Liver (tissue), 9 donors: ENCODE measurements around the gene ARHGAP10. TPM values are rescaled to one million over a fixed set of nuclear protein-coding genes. Genes with fewer than 3 reads are reported as not detected.

ENCODE experiments used
- DNase-seq: peaks from one replicate; pipeline ENCODE4 v3.0.0-alpha.2; 2017; ENCODE audit warnings: low spot score
- H3K27ac ChIP-seq, 2 donors: one replicate each; pipeline ENCODE4 v1.7.0; 2013; ENCODE audit warnings: inconsistent platforms in 2 of 2, low read length in 2 of 2, control low read depth in 1 of 2, low read depth in 1 of 2, mild to moderate bottlenecking in 1 of 2
- H3K27me3 ChIP-seq, 4 donors: one replicate each; pipeline versions ENCODE4 v1.6.1 to v1.7.0; 2013; ENCODE audit warnings: low read length in 3 of 4, inconsistent platforms in 1 of 4, mild to moderate bottlenecking in 1 of 4, moderate library complexity in 1 of 4; ENCODE audit not compliant: control insufficient read depth in 4 of 4, insufficient read depth in 4 of 4
- H3K36me3 ChIP-seq, 4 donors: one replicate each; pipeline versions ENCODE4 v1.6.1 to v1.7.0; 2013; ENCODE audit warnings: low read length in 3 of 4, mild to moderate bottlenecking in 3 of 4, low read depth in 1 of 4, moderate library complexity in 1 of 4; ENCODE audit not compliant: control insufficient read depth in 4 of 4, insufficient read depth in 3 of 4
- H3K4me1 ChIP-seq, 4 donors: one replicate each; pipeline versions ENCODE4 v1.6.1 to v1.7.0; 2013; ENCODE audit warnings: low read length in 3 of 4, mild to moderate bottlenecking in 3 of 4, moderate library complexity in 1 of 4; ENCODE audit not compliant: control insufficient read depth in 4 of 4, insufficient read depth in 4 of 4
- H3K4me3 ChIP-seq, 3 donors: one replicate each; pipeline versions ENCODE4 v1.6.1 to v1.7.0; 2013; ENCODE audit warnings: low read length in 3 of 3, control low read depth in 1 of 3, low read depth in 1 of 3, mild to moderate bottlenecking in 1 of 3
- H3K9ac ChIP-seq, 2 donors: one replicate each; pipeline ENCODE4 v1.7.0; 2013; ENCODE audit warnings: low read length in 2 of 2, mild to moderate bottlenecking in 2 of 2, moderate library complexity in 2 of 2, control low read depth in 1 of 2, low read depth in 1 of 2
- H3K9me3 ChIP-seq, 4 donors: one replicate each; pipeline versions ENCODE4 v1.6.1 to v1.7.0; 2013; ENCODE audit warnings: low read length in 3 of 4; ENCODE audit not compliant: control insufficient read depth in 4 of 4
- EGR1 ChIP-seq, 2 donors: IDR thresholded peaks; 2 replicates each; pipeline ENCODE4 v1.6.1; 2016 to 2018; ENCODE audit warnings: antibody characterized with exemption in 2 of 2, low read depth in 2 of 2
- GABPA ChIP-seq, 2 donors: IDR thresholded peaks in 1 of 2; conservative IDR thresholded peaks in 1 of 2; 2 replicates each; pipeline ENCODE4 v1.6.1; 2016; ENCODE audit warnings: antibody characterized with exemption in 2 of 2, mild to moderate bottlenecking in 1 of 2, moderate library complexity in 1 of 2
- HNF4A ChIP-seq, 2 donors: conservative IDR thresholded peaks; 2 replicates each; pipeline ENCODE4 v1.6.1; 2016; ENCODE audit warnings: antibody characterized with exemption in 2 of 2, mild to moderate bottlenecking in 2 of 2
- NR2F2 ChIP-seq: IDR thresholded peaks from 2 replicates; pipeline ENCODE4 v1.6.1; 2016; ENCODE audit warnings: antibody characterized with exemption
- RXRA ChIP-seq, 2 donors: IDR thresholded peaks; 2 replicates each; pipeline ENCODE4 v1.6.1; 2017 to 2018; ENCODE audit warnings: antibody characterized with exemption in 2 of 2, mild to moderate bottlenecking in 1 of 2
- SP1 ChIP-seq: IDR thresholded peaks from 2 replicates; pipeline ENCODE4 v1.6.1; 2018; ENCODE audit warnings: antibody characterized with exemption, mild to moderate bottlenecking
- YY1 ChIP-seq: IDR thresholded peaks from 2 replicates; pipeline ENCODE4 v1.6.1; 2016; ENCODE audit warnings: antibody characterized with exemption, mild to moderate bottlenecking
- WGBS: extraction: QIAGEN DNeasy Blood & Tissue Kit; methylation state at CpG from one replicate; pipeline ENCODE4 v1.1.7; 2013; 5-methylcytosine and 5-hydroxymethylcytosine counted together
- polyA plus RNA-seq, 2 donors: library from polyadenylated mRNA; stranded (reverse) in 1 of 2; unstranded in 1 of 2; fragments of 200-250 nt in 1 of 2; fragments of >200 nt in 1 of 2; fragmentation: Nextera tagmentation in 1 of 2; extraction: Ambion mirVana in 1 of 2; gene quantifications; one replicate each; pipeline versions ENCODE4 v1.2.1 to v1.2.3, GENCODE V29; 2013 to 2015
- total RNA-seq, 2 donors: library from RNA; depleted of rRNA; stranded (reverse); fragments of >200 nt; gene quantifications; one replicate each; pipeline ENCODE4 v1.2.3, GENCODE V29; 2014
- TF ChIP-seq, protein P1 (sequence below): IDR thresholded peaks from 2 replicates; pipeline ENCODE4 v1.6.1; 2016; ENCODE audit warnings: antibody characterized with exemption
- TF ChIP-seq, protein P2 (sequence below): IDR thresholded peaks from 2 replicates; pipeline ENCODE4 v1.6.1; 2016; ENCODE audit warnings: antibody characterized with exemption
- donor health status: healthy.
- donor health status: healthy.
- donor health status: healthy.
- donor health status: healthy.
- donor health status: healthy.

Gene ARHGAP10
- total and polyA plus RNA-seq, 4 donors: 1.5 to 13.0 (median 4.3) TPM

DNA sequence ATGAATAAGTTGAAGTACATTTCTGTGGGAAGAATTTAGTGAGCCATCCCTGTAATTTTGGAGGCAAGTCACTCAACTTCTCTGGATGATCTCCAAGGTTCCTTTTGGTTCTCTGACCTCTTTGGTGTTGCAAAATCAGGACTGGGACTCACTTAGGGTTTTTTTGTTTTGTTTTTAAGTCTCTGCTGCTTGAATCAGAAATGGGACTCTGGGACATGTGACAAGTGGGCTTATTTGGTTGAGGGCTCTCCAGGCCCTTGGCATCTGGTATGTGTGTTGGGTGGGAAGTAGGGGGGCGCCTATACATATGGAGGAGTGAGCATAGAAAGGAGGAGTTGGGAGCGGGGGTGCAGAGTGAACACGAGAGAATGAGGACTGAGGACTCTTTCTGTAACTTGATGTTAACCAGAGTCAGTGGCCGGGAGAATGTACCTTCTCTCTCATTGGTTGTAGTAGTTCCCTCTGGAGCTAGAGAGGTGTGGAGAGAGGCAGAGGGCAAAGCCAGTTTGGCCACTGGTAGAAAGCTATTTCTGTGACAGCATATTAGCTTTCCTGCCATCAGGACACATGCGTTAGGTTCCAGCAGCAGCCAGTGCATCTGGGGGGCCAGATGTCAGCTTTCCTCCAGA, 1.9 kb downstream of the ARHGAP10 start:
- H3K9me3 ChIP-seq: no peaks in the 10 kb centered on the region
- WGBS: 48% methylated on average over 5 of the region's 5 CpGs
- H3K4me3 ChIP-seq: peak overlapping the region in 1 of 3 donors; percentile 43
- no peak for DNase-seq
- peaks cover 0 to 14% (median 0%) of the 10 kb centered on the region in 4 donors for H3K27me3 ChIP-seq
- H3K4me1 ChIP-seq: peaks cover 2 to 27% (median 15%) of the 10 kb centered on the region in 4 donors
- peak; percentile 58 for TF ChIP-seq NR2F2
- TF ChIP-seq, protein P1, sequence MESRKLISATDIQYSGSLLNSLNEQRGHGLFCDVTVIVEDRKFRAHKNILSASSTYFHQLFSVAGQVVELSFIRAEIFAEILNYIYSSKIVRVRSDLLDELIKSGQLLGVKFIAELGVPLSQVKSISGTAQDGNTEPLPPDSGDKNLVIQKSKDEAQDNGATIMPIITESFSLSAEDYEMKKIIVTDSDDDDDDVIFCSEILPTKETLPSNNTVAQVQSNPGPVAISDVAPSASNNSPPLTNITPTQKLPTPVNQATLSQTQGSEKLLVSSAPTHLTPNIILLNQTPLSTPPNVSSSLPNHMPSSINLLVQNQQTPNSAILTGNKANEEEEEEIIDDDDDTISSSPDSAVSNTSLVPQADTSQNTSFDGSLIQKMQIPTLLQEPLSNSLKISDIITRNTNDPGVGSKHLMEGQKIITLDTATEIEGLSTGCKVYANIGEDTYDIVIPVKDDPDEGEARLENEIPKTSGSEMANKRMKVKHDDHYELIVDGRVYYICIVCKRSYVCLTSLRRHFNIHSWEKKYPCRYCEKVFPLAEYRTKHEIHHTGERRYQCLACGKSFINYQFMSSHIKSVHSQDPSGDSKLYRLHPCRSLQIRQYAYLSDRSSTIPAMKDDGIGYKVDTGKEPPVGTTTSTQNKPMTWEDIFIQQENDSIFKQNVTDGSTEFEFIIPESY: no peak
- no peak overlapping the region for H3K27ac ChIP-seq
- H3K9ac ChIP-seq: no peak overlapping the region
- no peaks in the 10 kb centered on the region for H3K36me3 ChIP-seq

DNA sequence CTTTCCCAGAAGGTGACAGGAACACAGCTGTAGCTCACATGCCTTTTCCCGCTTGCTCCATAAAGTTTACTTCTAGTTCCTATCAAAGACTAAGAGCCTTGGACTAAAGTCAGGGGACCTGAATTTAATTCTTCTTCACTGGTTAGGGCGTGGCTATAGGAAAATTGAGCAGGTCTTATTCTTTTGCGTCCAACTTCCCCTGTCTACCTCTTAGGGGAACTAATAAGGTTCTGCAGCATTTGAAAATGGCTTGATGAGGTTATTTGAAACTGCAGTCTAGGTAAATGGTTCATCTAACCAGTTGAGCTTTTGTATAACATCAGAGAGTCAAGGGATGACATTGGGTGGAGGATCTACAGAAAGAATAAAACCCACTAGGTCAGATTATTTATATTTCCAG, 2.6 kb downstream of the ARHGAP10 start:
- H3K9ac ChIP-seq: no peak overlapping the region
- peaks cover 0 to 14% (median 0%) of the 10 kb centered on the region in 4 donors for H3K27me3 ChIP-seq
- H3K27ac ChIP-seq: no peak overlapping the region
- WGBS: 84% methylated on average over 3 of the region's 3 CpGs
- H3K4me1 ChIP-seq: peaks cover 2 to 27% (median 15%) of the 10 kb centered on the region in 4 donors
- H3K4me3 ChIP-seq: no peak overlapping the region
- H3K9me3 ChIP-seq: no peaks in the 10 kb centered on the region
- TF ChIP-seq EGR1 (IDR thresholded peaks at IDR 0.05; ENCODE audit: low read depth in 2 of 2) (no peak), YY1 (no peak), HNF4A (conservative IDR thresholded peaks at IDR 0.05) (no peak), GABPA (IDR thresholded peaks at IDR 0.05 in 1 of 2, conservative IDR thresholded peaks at IDR 0.05 in 1 of 2) (no peak)
- no peaks in the 10 kb centered on the region for H3K36me3 ChIP-seq
- no peak for DNase-seq

DNA sequence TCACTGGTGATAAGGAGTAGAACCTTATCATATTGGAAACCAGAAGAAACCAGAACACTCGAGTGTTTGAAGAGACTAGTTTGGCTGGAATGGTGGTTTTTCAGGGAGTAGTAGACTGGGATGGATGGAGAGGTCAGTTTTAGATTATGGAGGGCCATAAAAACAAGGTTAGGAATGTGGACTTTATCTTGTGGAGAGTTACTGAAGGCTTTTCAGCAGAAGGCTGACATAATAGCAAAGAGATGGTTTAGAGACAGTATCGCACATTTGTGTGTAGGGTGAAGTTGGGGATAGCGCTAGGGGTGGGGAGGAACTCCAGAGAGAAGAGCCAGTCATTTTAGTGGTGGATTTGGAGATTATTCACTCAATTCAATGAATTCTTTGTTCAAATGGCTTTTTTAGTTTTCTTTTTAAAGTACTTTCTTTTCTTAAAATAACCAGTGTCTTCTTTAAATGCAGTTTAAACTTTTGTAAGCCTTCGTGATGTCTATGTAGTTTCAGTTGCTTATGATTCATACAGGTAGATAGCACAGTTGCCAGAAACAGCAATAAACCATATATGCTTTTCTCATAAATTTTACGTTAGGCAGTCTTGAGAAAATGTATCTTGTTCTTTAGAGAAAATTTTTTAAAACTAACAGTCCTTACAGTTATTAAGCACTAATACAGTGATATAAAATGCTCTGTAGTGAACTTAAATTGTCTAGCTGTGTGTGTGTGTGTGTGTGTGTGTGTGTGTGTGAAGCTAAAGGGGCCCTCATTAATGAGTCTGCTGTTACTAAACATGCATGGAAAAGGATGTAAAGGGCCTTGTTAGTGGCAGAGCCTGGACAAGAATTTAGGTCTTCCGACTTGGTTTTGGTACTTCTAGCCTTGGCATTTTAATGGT, 3.8 kb downstream of the ARHGAP10 start:
- peaks cover 0 to 14% (median 0%) of the 10 kb centered on the region in 4 donors for H3K27me3 ChIP-seq
- H3K4me1 ChIP-seq: peaks cover 2 to 27% (median 15%) of the 10 kb centered on the region in 4 donors
- H3K27ac ChIP-seq: no peak overlapping the region
- TF ChIP-seq RXRA (IDR thresholded peaks at IDR 0.05): no peak
- TF ChIP-seq NR2F2: no peak
- no peak for TF ChIP-seq HNF4A (conservative IDR thresholded peaks at IDR 0.05)
- TF ChIP-seq EGR1 (IDR thresholded peaks at IDR 0.05; ENCODE audit: low read depth in 2 of 2): no peak
- TF ChIP-seq, protein P2, sequence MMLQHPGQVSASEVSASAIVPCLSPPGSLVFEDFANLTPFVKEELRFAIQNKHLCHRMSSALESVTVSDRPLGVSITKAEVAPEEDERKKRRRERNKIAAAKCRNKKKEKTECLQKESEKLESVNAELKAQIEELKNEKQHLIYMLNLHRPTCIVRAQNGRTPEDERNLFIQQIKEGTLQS: no peak
- TF ChIP-seq SP1: no peak
- H3K9me3 ChIP-seq: no peaks in the 10 kb centered on the region
- no peak overlapping the region for H3K4me3 ChIP-seq
- H3K9ac ChIP-seq: no peak overlapping the region
- no peaks in the 10 kb centered on the region for H3K36me3 ChIP-seq
- WGBS: 87% methylated on average over 6 of the region's 6 CpGs
- no peak for DNase-seq
